Aorta (tissue), 5 donors: Measurements from ENCODE around the gene SLC16A5. TPM values are rescaled to one million over a fixed set of nuclear protein-coding genes. Genes with fewer than 3 reads are reported as not detected.
A peak's percentile ranks its signal among the peaks of the same experiment; 100 is the strongest.

Experiments used
- ATAC-seq: fragments of 200-7000 bp; cut with Tn5 transposase; one replicate; pipeline ENCODE4 v1.9.1; 2022; ENCODE audit warnings: moderate library complexity; ENCODE audit not compliant: low FRiP score
- DNase-seq, 2 donors: peaks; one replicate each; pipeline ENCODE4 v3.0.0-alpha.2; 2020
- H3K27ac ChIP-seq, 2 donors: one replicate each; pipeline ENCODE4 v1.5.1; 2013; ENCODE audit warnings: low read length in 2 of 2, mild to moderate bottlenecking in 2 of 2, moderate library complexity in 2 of 2, control low read depth in 1 of 2, inconsistent platforms in 1 of 2, low read depth in 1 of 2
- H3K27me3 ChIP-seq, 2 donors: one replicate each; pipeline ENCODE4 v1.6.1; 2013; ENCODE audit warnings: control low read depth in 1 of 2, low read length in 1 of 2, mild to moderate bottlenecking in 1 of 2, moderate library complexity in 1 of 2; ENCODE audit not compliant: insufficient read depth in 2 of 2, control insufficient read depth in 1 of 2
- H3K36me3 ChIP-seq, 2 donors: one replicate each; pipeline ENCODE4 v1.6.1; 2013; ENCODE audit warnings: control low read depth in 1 of 2, low read length in 1 of 2, mild to moderate bottlenecking in 1 of 2; ENCODE audit not compliant: insufficient read depth in 2 of 2, control insufficient read depth in 1 of 2
- H3K4me1 ChIP-seq, 2 donors: one replicate each; pipeline ENCODE4 v1.6.1; 2013; ENCODE audit warnings: low read length in 2 of 2, control low read depth in 1 of 2, mild to moderate bottlenecking in 1 of 2, moderate library complexity in 1 of 2; ENCODE audit not compliant: insufficient read depth in 2 of 2, control insufficient read depth in 1 of 2
- H3K4me3 ChIP-seq, 2 donors: one replicate each; pipeline ENCODE4 v1.5.1; 2013; ENCODE audit warnings: low read length in 2 of 2, control low read depth in 1 of 2, mild to moderate bottlenecking in 1 of 2
- H3K9me3 ChIP-seq: one replicate; pipeline ENCODE4 v1.6.1; 2013; ENCODE audit warnings: mild to moderate bottlenecking, low read length; ENCODE audit not compliant: control insufficient read depth
- WGBS, 2 donors: extraction: QIAGEN DNeasy Blood & Tissue Kit; methylation state at CpG; one replicate each; pipeline ENCODE4 v1.1.7; 2013; 5-methylcytosine and 5-hydroxymethylcytosine counted together
- intact Hi-C, 2 donors: fragments of 100-400 bp; cut with DNase I; formaldehyde crosslinking; loops; one replicate each; pipeline versions ENCODE4 v1.14.2 to v1.15.0; 2022
- polyA plus RNA-seq, 2 donors: library from polyadenylated mRNA; stranded (reverse); fragments of 200-250 nt; gene quantifications; one replicate each; pipeline ENCODE4 v1.2.3, GENCODE V29; 2013
- total RNA-seq, 2 donors: library from RNA; stranded (reverse); fragmentation: NEBNext Ultra II Directional; extraction: Animal tissue kit (Norgen Biotek cat#: 25700); gene quantifications; one replicate each; pipeline ENCODE4 v1.2.1, GENCODE V29; 2021
- donor health status: healthy with polysubstance abuse.
- donor health status: Bipolar disorder and iron deficiency.
- donor health status: DM: no; HTN: no; CAD: no.
- donor health status: DM: no; HTN: no; CAD: no.
- donor health status: DM: yes; HTN: yes; CAD: no.

Gene SLC16A5
- total and polyA plus RNA-seq, 4 donors = 5.6 to 11.4 (median 7.9) TPM

DNA sequence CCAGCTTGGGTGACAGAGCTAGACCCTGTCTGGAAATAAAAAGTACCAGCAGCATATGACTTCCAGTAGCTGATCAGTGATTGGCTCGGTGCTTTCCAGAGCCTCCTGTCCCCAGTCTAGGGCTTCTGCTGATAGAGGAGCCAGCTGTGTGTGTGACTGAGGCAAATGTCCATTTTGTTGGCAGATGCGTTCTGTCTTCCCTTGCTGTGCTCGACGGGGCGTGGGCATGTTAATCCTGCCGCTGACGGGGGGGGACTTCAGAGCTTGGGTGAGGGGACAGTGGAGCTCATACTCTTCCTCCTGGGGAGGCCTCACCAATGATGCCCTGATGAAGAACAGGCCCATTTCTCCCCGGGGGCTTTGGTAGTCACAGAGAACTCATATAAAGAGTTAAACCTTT lies 26.1 kb upstream of the SLC16A5 start:
- intact Hi-C loops = no loop called here
- H3K36me3 ChIP-seq = peaks cover 0 to 7% of the 10 kb centered on the region in 2 donors
- 86 to 89% methylated on average over 8 of the region's 8 CpGs for WGBS, 2 donors

DNA sequence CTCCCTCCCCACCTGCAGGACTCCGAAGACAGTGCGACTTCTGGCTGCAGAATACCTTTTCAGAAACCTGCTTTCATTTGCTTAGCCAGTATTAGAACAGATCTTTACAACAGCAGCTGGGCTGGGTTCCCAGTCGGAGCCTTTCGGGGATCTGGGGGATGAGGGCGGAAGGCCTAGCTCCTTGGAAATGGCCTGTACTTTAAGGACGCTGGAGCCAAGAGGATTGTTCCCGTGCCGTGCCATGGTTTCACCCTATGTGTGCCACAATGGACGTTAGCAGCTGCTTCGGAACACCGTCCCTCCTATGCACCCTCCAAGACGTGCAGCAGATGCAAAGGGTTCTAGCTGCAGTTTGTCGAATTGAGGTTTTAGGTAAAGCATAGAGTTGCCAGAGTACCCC lies 24.6 kb upstream of the SLC16A5 start:
- no peaks in the 10 kb centered on the region for H3K9me3 ChIP-seq
- no peak overlapping the region for H3K27ac ChIP-seq
- DNase-seq = peak in 1 of 2 donors; percentile 61
- no peak overlapping the region for H3K4me3 ChIP-seq
- H3K36me3 ChIP-seq = peaks cover 0 to 7% of the 10 kb centered on the region in 2 donors
- H3K27me3 ChIP-seq = no peaks in the 10 kb centered on the region
- no peaks in the 10 kb centered on the region for H3K4me1 ChIP-seq
- 86% methylated on average over 13 of the region's 13 CpGs for WGBS, 2 donors
- ATAC-seq = no peak
- intact Hi-C loops = no loop called here

More for the DNA sequence above, 26.1 kb upstream of the SLC16A5 start:
- ATAC-seq (no peak), DNase-seq (peak in 1 of 2 donors; percentile 52)
- H3K27ac ChIP-seq = no peak overlapping the region
- H3K27me3 ChIP-seq = no peaks in the 10 kb centered on the region
- H3K4me3 ChIP-seq = no peak overlapping the region
- H3K4me1 ChIP-seq = no peaks in the 10 kb centered on the region
- H3K9me3 ChIP-seq = no peaks in the 10 kb centered on the region

DNA sequence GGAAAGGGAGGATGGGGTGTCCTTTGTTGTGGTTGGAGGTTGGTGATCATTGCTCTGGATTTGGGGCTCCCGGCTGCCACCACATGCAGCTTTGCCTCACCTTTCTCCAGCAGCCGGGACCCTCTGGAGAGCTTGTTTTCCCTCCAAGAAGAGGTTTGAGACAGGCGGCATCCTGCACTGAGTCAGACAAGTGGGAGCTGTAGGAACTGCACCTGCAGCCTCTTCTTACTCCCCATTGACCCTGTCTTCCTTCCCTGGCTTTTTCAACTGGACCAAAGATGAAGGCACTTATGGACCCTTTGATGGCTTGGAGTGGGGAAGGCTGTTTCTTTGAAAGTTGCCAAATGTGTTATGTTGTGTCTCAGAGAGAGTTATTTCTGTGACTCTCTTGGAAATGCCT lies 24.1 kb upstream of the SLC16A5 start:
- H3K4me3 ChIP-seq = no peak overlapping the region
- ATAC-seq (no peak), DNase-seq (peak in 1 of 2 donors; percentile 19)
- no peaks in the 10 kb centered on the region for H3K27me3 ChIP-seq
- no peaks in the 10 kb centered on the region for H3K9me3 ChIP-seq
- no peak overlapping the region for H3K27ac ChIP-seq
- intact Hi-C loops = no loop called here
- H3K4me1 ChIP-seq = no peaks in the 10 kb centered on the region
- peaks cover 0 to 7% of the 10 kb centered on the region in 2 donors for H3K36me3 ChIP-seq
- 75 to 92% methylated on average over 3 of the region's 3 CpGs for WGBS, 2 donors

DNA sequence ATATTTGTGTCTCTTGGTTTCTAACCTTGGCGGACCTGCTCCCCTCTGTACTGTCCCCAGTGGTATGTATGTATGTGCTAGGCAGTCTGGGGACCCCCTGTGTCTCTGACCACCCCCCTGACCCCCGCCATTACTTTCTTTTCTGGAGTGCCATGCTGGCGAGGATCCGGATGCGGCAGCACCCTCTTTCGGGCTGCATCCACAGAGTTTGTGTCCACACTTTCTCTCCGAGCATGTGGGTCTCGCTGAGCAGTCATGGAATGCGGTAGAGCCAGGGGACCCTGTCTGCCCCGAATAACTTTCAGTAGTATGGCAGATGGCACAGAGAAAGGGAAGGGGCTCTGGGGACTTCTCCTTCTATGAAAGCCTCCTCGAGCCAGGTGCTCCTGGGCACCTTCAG lies 23.7 kb upstream of the SLC16A5 start:
- intact Hi-C loops = no loop called here
- DNase-seq (peak in 1 of 2 donors; percentile 41), ATAC-seq (no peak)
- H3K27ac ChIP-seq = no peak overlapping the region
- H3K9me3 ChIP-seq = no peaks in the 10 kb centered on the region
- no peak overlapping the region for H3K4me3 ChIP-seq
- H3K27me3 ChIP-seq = no peaks in the 10 kb centered on the region
- 92 to 93% methylated on average over 11 of the region's 11 CpGs for WGBS, 2 donors
- peaks cover 0 to 7% of the 10 kb centered on the region in 2 donors for H3K36me3 ChIP-seq
- H3K4me1 ChIP-seq = no peaks in the 10 kb centered on the region

DNA sequence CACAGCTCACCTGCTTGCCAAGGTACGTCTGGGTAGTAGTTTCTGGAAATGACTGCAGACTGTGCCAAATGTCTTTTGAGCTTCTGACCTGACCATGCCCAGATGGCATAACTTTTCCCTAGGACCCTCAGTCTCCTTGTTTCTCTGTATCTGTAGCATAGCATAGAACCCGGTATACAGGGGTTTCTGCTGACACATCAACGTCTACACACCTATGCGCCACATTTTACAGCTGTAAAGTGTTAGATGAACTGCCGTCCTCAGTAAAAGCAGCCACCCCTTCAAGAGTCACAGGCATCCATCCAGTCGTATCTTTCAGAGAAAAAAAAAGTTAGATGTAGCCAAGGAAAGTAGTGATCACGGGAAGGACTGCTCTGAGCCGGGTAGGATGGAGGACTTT lies 23.3 kb upstream of the SLC16A5 start:
- no peaks in the 10 kb centered on the region for H3K27me3 ChIP-seq
- no peaks in the 10 kb centered on the region for H3K4me1 ChIP-seq
- no peak overlapping the region for H3K4me3 ChIP-seq
- WGBS, 2 donors = 78 to 79% methylated on average over 8 of the region's 8 CpGs
- H3K27ac ChIP-seq = no peak overlapping the region
- no peak for DNase-seq
- intact Hi-C loops = no loop called here
- peaks cover 0 to 7% of the 10 kb centered on the region in 2 donors for H3K36me3 ChIP-seq
- no peak for ATAC-seq
- no peaks in the 10 kb centered on the region for H3K9me3 ChIP-seq

DNA sequence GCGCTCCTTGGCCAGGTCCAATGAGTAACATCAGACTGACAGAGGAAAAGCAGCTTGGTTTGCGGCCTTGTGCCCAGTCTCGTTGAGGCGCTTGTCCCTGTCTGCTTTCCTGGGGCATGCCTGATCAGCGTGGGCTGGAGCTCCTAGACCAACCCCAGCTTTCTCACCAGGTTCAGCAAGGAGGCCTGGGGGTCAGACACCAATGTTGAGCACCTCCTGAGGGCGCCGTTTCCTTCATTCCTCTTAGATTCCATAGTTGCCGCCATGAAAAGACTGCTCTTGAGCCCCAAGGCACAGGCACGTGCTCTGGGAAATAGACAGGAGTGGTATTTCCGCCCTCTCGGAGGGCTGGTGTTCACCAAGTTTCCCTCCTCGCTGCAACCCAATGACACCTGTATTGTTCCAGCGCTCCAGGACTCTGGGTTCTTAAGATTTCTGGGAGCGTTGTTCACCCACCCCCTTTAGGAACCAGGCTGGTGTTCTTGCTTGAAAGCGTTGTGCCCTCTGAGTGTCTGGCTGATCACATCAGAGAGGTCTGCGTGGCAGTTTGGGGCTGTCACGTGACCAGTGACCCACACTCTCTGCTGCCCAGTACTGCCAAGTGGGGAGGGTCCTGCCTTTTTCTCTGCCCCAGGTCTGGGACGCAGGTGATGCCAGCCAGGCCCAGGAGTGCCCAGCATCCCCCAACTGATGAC lies 22.7 kb upstream of the SLC16A5 start:
- ATAC-seq = no peak
- peak in 1 of 2 donors; percentile 57 for DNase-seq
- Histone ChIP-seq H3K4me1 (no peaks in the 10 kb centered on the region), H3K4me3 (no peak overlapping the region), H3K27me3 (no peaks in the 10 kb centered on the region), H3K27ac (no peak overlapping the region), H3K36me3 (peaks cover 0 to 7% of the 10 kb centered on the region in 2 donors), H3K9me3 (no peaks in the 10 kb centered on the region)
- intact Hi-C loops = no loop called here
- WGBS, 2 donors = 91% methylated on average over 18 of the region's 18 CpGs

DNA sequence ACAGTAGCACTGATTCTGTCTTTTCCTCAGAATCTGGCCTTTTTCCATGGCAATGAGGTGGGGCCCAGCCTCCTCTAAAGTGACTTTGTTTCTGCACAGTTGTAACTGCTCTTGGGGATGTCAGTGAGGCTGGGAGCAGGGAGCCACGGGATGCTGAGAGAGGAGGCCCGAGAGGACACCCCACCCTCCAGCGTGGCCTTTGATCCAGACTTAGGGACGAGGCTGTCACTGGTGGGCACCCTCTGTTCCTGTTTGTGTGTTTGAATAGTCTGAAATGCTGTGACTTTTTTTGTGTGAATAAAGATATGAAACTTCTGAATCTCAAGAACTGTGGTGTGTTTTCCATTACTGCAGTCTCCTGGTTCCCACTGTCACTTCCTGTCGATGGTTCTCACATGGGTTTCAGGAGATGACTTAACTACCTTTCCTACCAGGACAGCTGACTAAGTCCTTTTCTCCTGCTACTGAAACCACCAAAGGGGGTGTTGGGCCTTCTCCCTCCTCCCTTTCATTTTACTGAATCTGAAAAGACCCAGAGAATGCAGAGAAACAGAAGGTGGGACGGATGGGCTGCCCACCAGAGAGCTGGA lies 22.1 kb upstream of the SLC16A5 start:
- intact Hi-C loops = no loop called here
- no peak for ATAC-seq
- no peak overlapping the region for H3K27ac ChIP-seq
- H3K4me1 ChIP-seq = no peaks in the 10 kb centered on the region
- WGBS, 2 donors = 80 to 83% methylated on average over 6 of the region's 6 CpGs
- peak in 1 of 2 donors; percentile 22 for DNase-seq
- H3K9me3 ChIP-seq = no peaks in the 10 kb centered on the region
- no peaks in the 10 kb centered on the region for H3K27me3 ChIP-seq
- H3K36me3 ChIP-seq = peaks cover 0 to 7% of the 10 kb centered on the region in 2 donors
- no peak overlapping the region for H3K4me3 ChIP-seq

DNA sequence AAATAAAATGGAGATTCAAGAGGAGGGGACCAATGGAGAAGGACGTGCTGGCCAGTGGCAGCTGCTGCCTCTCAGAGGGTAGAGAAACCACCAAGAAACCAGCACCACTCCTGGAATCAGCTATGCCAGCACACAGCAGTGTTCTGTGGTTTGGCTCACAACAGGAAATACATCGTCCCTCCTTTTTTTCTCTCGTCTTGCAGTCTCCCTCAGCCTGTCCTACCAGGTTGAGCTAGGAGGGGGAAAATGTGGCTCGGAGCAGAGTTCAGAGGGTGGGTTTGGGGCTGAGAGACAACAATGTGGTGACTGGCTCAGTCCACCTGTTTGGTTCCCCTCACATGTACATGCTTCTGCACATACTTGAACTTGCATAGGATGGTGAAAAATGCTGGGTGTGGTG lies 19.9 kb upstream of the SLC16A5 start:
- no peak overlapping the region for H3K4me3 ChIP-seq
- H3K36me3 ChIP-seq = peaks cover 0 to 5% of the 10 kb centered on the region in 2 donors
- H3K27ac ChIP-seq = no peak overlapping the region
- H3K27me3 ChIP-seq = no peaks in the 10 kb centered on the region
- ATAC-seq (no peak), DNase-seq (peak in 1 of 2 donors; percentile 41)
- intact Hi-C loops = no loop called here
- no peaks in the 10 kb centered on the region for H3K9me3 ChIP-seq
- no peaks in the 10 kb centered on the region for H3K4me1 ChIP-seq
- WGBS, 2 donors = 69 to 74% methylated on average over 4 of the region's 4 CpGs

DNA sequence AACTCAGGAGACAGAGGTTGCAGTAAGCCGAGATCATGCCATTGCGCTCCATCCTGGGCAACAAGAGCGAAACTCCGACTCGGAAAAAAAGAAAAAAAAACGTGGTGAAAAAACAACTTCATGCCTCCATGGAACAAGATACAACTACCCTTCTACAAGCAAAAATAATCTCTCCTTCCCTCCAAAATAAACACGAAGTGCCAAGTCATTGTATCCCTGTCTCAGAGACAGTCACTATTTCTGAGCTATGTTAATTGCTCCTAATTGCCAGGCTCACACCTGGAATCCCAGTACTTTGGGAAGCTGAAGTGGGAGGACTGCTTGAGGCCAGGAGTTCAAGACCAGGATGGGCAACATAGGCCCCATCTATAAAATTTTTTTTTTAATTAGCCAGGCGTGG lies 19.0 kb upstream of the SLC16A5 start:
- DNase-seq (no peak), ATAC-seq (no peak)
- no peak overlapping the region for H3K4me3 ChIP-seq
- H3K9me3 ChIP-seq = no peaks in the 10 kb centered on the region
- intact Hi-C loops = no loop called here
- H3K27me3 ChIP-seq = no peaks in the 10 kb centered on the region
- 73 to 83% methylated on average over 8 of the region's 8 CpGs for WGBS, 2 donors
- peaks cover 0 to 3% of the 10 kb centered on the region in 2 donors for H3K36me3 ChIP-seq
- no peak overlapping the region for H3K27ac ChIP-seq
- no peaks in the 10 kb centered on the region for H3K4me1 ChIP-seq
